ENCODE data around the gene MICAL2.

- TF ChIP-seq EZH2 (IDR thresholded peaks at IDR 0.05) (no peak), POLR2AphosphoS5 (IDR thresholded peaks at IDR 0.05; ENCODE audit: borderline replicate concordance, low read depth, low read length) (no peak), FOXP2 (optimal IDR thresholded peaks at IDR 0.05; ENCODE audit: control extremely low read depth, extremely low read length, insufficient read depth) (no peak)
Measured at GRCh38 chr11:12131943-12132789, 21.8 kb downstream of the MICAL2 start.
